ENCODE results near the gene TXNDC11. TPM values are rescaled to one million over a fixed set of nuclear protein-coding genes. Genes with fewer than 3 reads are reported as not detected.
A peak's percentile ranks its signal among the peaks of the same experiment; 100 is the strongest.

TXNDC11 gene
- total and polyA plus RNA-seq, 4 donors: 64.8 to 78.8 (median 72.2) TPM

- DNase-seq (peak in 1 of 3 donors; percentile 19), ATAC-seq (ENCODE audit: insufficient read depth, low FRiP score) (no peak)
- Histone ChIP-seq H3K4me1 (ENCODE audit: control insufficient read depth in 5 of 5, insufficient read depth in 5 of 5, low read length in 5 of 5) (peaks cover 8 to 14% (median 13%) of the 10 kb centered on the region in 5 donors), H3K36me3 (ENCODE audit: control insufficient read depth in 4 of 4, insufficient read depth in 4 of 4, low read length in 4 of 4) (peaks cover 19 to 42% (median 28%) of the 10 kb centered on the region in 4 donors), H3K9ac (ENCODE audit: insufficient read depth in 1 of 2, low read length in 2 of 2) (no peak overlapping the region), H3K27me3 (ENCODE audit: control insufficient read depth in 3 of 3, insufficient read depth in 3 of 3, low read length in 2 of 3) (no peaks in the 10 kb centered on the region), H3K9me3 (ENCODE audit: control insufficient read depth in 4 of 4, insufficient read depth in 3 of 4, low read length in 3 of 4) (no peaks in the 10 kb centered on the region), H3K27ac (ENCODE audit: low read depth in 1 of 2, low read length in 1 of 2) (no peak overlapping the region), H3K4me3 (no peak overlapping the region)
- WGBS, 2 donors: 85 to 87% methylated on average over 9 of the region's 9 CpGs
- TF ChIP-seq, protein P1, sequence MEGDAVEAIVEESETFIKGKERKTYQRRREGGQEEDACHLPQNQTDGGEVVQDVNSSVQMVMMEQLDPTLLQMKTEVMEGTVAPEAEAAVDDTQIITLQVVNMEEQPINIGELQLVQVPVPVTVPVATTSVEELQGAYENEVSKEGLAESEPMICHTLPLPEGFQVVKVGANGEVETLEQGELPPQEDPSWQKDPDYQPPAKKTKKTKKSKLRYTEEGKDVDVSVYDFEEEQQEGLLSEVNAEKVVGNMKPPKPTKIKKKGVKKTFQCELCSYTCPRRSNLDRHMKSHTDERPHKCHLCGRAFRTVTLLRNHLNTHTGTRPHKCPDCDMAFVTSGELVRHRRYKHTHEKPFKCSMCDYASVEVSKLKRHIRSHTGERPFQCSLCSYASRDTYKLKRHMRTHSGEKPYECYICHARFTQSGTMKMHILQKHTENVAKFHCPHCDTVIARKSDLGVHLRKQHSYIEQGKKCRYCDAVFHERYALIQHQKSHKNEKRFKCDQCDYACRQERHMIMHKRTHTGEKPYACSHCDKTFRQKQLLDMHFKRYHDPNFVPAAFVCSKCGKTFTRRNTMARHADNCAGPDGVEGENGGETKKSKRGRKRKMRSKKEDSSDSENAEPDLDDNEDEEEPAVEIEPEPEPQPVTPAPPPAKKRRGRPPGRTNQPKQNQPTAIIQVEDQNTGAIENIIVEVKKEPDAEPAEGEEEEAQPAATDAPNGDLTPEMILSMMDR (IDR thresholded peaks at IDR 0.05; ENCODE audit: control extremely low read depth, extremely low read depth): no peak
These were observed 56.6 kb downstream of the TXNDC11 start for GRCh38 chr16:11685844-11686618.

DNA sequence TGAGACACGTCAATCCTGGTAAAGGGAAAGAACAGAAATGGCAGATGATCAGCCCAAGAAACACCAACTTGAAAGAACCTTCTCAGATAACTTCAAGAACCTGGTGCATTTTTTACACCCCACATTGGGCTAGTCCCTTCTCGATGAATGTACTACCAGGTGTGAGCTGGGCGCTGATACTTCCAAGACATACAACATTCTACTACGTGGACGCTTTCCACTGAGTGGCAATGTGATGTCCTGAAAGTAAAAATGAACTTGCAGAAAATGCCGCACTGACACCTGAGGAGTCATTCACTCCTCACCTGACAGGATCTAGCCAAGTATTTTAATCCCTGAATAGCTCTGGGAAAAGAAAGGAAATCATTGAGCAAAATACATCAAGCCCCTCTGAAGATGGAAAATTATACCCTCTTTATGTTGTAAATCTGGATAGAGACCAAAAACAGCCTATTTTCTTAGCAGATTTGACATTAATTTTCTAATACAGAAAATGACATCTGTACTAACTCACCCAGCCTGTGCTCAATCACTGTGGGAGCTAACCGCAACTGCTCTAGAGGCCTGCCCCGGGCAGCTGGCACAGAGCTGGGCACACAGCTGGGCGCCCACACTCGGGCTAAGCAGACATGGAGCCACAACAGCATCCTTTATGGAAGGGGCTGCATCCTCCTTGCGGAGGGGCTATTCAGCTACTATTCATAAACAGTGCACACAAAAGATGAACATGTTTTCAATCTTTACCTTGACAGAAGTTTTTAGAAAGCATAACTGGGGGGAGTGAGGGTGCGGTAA, 58.2 kb downstream of the TXNDC11 start:
- no peak for ATAC-seq (ENCODE audit: insufficient read depth, low FRiP score)
- Histone ChIP-seq H3K4me3 (no peak overlapping the region), H3K9ac (ENCODE audit: insufficient read depth in 1 of 2, low read length in 2 of 2) (no peak overlapping the region), H3K27ac (ENCODE audit: low read depth in 1 of 2, low read length in 1 of 2) (no peak overlapping the region), H3K36me3 (ENCODE audit: control insufficient read depth in 4 of 4, insufficient read depth in 4 of 4, low read length in 4 of 4) (peaks cover 20 to 46% (median 30%) of the 10 kb centered on the region in 4 donors), H3K4me1 (ENCODE audit: control insufficient read depth in 5 of 5, insufficient read depth in 5 of 5, low read length in 5 of 5) (peaks cover 5 to 11% (median 7%) of the 10 kb centered on the region in 5 donors), H3K9me3 (ENCODE audit: control insufficient read depth in 4 of 4, insufficient read depth in 3 of 4, low read length in 3 of 4) (no peaks in the 10 kb centered on the region), H3K27me3 (ENCODE audit: control insufficient read depth in 3 of 3, insufficient read depth in 3 of 3, low read length in 2 of 3) (no peaks in the 10 kb centered on the region)
- TF ChIP-seq, protein P1 (IDR thresholded peaks at IDR 0.05; ENCODE audit: control extremely low read depth, extremely low read depth): no peak
- DNase-seq: no peak
- 96 to 98% methylated on average over 12 of the region's 12 CpGs for WGBS, 2 donors

- H3K9me3 ChIP-seq (ENCODE audit: control insufficient read depth in 4 of 4, insufficient read depth in 3 of 4, low read length in 3 of 4): no peaks in the 10 kb centered on the region
- peak overlapping the region in 1 of 2 donors; percentile 21 for H3K27ac ChIP-seq (ENCODE audit: low read depth in 1 of 2, low read length in 1 of 2)
- ATAC-seq (ENCODE audit: insufficient read depth, low FRiP score): no peak
- H3K4me1 ChIP-seq (ENCODE audit: control insufficient read depth in 5 of 5, insufficient read depth in 5 of 5, low read length in 5 of 5): peaks cover 0 to 8% (median 7%) of the 10 kb centered on the region in 5 donors
- no peak for DNase-seq
- TF ChIP-seq, protein P1 (IDR thresholded peaks at IDR 0.05; ENCODE audit: control extremely low read depth, extremely low read depth): no peak
- no peaks in the 10 kb centered on the region for H3K27me3 ChIP-seq (ENCODE audit: control insufficient read depth in 3 of 3, insufficient read depth in 3 of 3, low read length in 2 of 3)
- peaks cover 26 to 53% (median 37%) of the 10 kb centered on the region in 4 donors for H3K36me3 ChIP-seq (ENCODE audit: control insufficient read depth in 4 of 4, insufficient read depth in 4 of 4, low read length in 4 of 4)
- 92% methylated on average over 11 of the region's 11 CpGs for WGBS, 2 donors
- no peak overlapping the region for H3K4me3 ChIP-seq
- H3K9ac ChIP-seq (ENCODE audit: insufficient read depth in 1 of 2, low read length in 2 of 2): no peak overlapping the region
These were observed 59.5 kb downstream of the TXNDC11 start for GRCh38 chr16:11683145-11683544.
